ENCODE results near the gene PFKFB3. TPM values are rescaled to one million over a fixed set of nuclear protein-coding genes. Genes with fewer than 3 reads are reported as not detected.

The PFKFB3 gene
- total and polyA plus RNA-seq, 2 of the 13 experiments (the other 11 are each of a cell fraction or from before 2014, with no cell fraction given): 1.2 to 13.3 TPM

GRCh38 chr10:6292741-6293151, 90.0 kb downstream of the PFKFB3 start:
- no peaks in the 10 kb centered on the region for H4K20me1 ChIP-seq (ENCODE audit: insufficient read depth, low read length)
- no peak for DNase-seq (ENCODE audit: low spot score)
- no peak for FAIRE-seq
- no TSS peak for BruUV-seq (replicated peaks)
- no peaks in the 10 kb centered on the region for H3K79me2 ChIP-seq (ENCODE audit: insufficient read depth, low read length)
- no peaks in the 10 kb centered on the region for H3K36me3 ChIP-seq (replicated peaks in 1 of 2; ENCODE audit: control insufficient read depth in 1 of 2, insufficient read depth in 2 of 2, low read length in 2 of 2)
- no peak overlapping the region for H2AFZ ChIP-seq (ENCODE audit: low read length)
- H3K27ac ChIP-seq (ENCODE audit: extremely low read length, insufficient read depth, low read length): no peak overlapping the region
- no peaks in the 10 kb centered on the region for H3K9me3 ChIP-seq (ENCODE audit: low read length)
- peaks cover 23% of the 10 kb centered on the region for H3K4me1 ChIP-seq (ENCODE audit: insufficient read depth, low read length)
- no peak overlapping the region for H3K4me2 ChIP-seq (ENCODE audit: low read depth, low read length)
- in situ Hi-C loops (cut with HindIII; ENCODE audit: extremely low pct_ligation_motif_present, low pct_unique_long_range_greater_than_20kb) (no loop called here), intact Hi-C loops (cut with micrococcal nuclease; ENCODE audit: unreplicated experiment) (no loop called here)
- H3K9ac ChIP-seq (ENCODE audit: insufficient read depth, low read depth, low read length): no peak overlapping the region
- H3K27me3 ChIP-seq (ENCODE audit: control insufficient read depth in 1 of 2, insufficient read depth in 2 of 2, low read length in 2 of 2): no peaks in the 10 kb centered on the region
- CTCF ChIA-PET (ENCODE audit: low intra/inter-chr PET ratio, low total read pairs): no interaction called here
- no peak overlapping the region for H3K4me3 ChIP-seq (replicated peaks in 1 of 3; ENCODE audit: insufficient read depth in 1 of 3, low read depth in 2 of 3, low read length in 3 of 3)
- 76% methylated on average over 7 of the region's 7 CpGs for WGBS (ENCODE audit: low lambda C conversion rate)
- ATAC-seq: no peak
- POLR2A ChIA-PET: no interaction called here
- TF ChIP-seq ZNF263 (CRISPR knock-in tag; IDR thresholded peaks at IDR 0.05) (no peak), SP2 (CRISPR knock-in tag; IDR thresholded peaks at IDR 0.05) (no peak), ATF1 (CRISPR knock-in tag; IDR thresholded peaks at IDR 0.05) (no peak), RFXAP (CRISPR knock-in tag; IDR thresholded peaks at IDR 0.05; ENCODE audit: borderline replicate concordance) (no peak), CC2D1A (CRISPR knock-in tag; IDR thresholded peaks at IDR 0.05) (no peak), ZNF576 (CRISPR knock-in tag; IDR thresholded peaks at IDR 0.05) (no peak), NR2F2 (IDR thresholded peaks at IDR 0.05; ENCODE audit: borderline replicate concordance, low read depth) (no peak), XRCC5 (optimal IDR thresholded peaks at IDR 0.05; ENCODE audit: low read length) (no peak), MYC (CRISPR knock-in tag; IDR thresholded peaks at IDR 0.05; ENCODE audit: borderline replicate concordance) (no peak), SCMH1 (CRISPR knock-in tag; IDR thresholded peaks at IDR 0.05; ENCODE audit: borderline replicate concordance) (no peak), ZFP62 (CRISPR knock-in tag; IDR thresholded peaks at IDR 0.05) (no peak), PREB (CRISPR knock-in tag; IDR thresholded peaks at IDR 0.05) (no peak)
- TF ChIP-seq, protein P1, sequence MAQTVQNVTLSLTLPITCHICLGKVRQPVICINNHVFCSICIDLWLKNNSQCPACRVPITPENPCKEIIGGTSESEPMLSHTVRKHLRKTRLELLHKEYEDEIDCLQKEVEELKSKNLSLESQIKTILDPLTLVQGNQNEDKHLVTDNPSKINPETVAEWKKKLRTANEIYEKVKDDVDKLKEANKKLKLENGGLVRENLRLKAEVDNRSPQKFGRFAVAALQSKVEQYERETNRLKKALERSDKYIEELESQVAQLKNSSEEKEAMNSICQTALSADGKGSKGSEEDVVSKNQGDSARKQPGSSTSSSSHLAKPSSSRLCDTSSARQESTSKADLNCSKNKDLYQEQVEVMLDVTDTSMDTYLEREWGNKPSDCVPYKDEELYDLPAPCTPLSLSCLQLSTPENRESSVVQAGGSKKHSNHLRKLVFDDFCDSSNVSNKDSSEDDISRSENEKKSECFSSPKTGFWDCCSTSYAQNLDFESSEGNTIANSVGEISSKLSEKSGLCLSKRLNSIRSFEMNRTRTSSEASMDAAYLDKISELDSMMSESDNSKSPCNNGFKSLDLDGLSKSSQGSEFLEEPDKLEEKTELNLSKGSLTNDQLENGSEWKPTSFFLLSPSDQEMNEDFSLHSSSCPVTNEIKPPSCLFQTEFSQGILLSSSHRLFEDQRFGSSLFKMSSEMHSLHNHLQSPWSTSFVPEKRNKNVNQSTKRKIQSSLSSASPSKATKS (CRISPR knock-in tag; IDR thresholded peaks at IDR 0.05): no peak
- TF ChIP-seq, protein P2, sequence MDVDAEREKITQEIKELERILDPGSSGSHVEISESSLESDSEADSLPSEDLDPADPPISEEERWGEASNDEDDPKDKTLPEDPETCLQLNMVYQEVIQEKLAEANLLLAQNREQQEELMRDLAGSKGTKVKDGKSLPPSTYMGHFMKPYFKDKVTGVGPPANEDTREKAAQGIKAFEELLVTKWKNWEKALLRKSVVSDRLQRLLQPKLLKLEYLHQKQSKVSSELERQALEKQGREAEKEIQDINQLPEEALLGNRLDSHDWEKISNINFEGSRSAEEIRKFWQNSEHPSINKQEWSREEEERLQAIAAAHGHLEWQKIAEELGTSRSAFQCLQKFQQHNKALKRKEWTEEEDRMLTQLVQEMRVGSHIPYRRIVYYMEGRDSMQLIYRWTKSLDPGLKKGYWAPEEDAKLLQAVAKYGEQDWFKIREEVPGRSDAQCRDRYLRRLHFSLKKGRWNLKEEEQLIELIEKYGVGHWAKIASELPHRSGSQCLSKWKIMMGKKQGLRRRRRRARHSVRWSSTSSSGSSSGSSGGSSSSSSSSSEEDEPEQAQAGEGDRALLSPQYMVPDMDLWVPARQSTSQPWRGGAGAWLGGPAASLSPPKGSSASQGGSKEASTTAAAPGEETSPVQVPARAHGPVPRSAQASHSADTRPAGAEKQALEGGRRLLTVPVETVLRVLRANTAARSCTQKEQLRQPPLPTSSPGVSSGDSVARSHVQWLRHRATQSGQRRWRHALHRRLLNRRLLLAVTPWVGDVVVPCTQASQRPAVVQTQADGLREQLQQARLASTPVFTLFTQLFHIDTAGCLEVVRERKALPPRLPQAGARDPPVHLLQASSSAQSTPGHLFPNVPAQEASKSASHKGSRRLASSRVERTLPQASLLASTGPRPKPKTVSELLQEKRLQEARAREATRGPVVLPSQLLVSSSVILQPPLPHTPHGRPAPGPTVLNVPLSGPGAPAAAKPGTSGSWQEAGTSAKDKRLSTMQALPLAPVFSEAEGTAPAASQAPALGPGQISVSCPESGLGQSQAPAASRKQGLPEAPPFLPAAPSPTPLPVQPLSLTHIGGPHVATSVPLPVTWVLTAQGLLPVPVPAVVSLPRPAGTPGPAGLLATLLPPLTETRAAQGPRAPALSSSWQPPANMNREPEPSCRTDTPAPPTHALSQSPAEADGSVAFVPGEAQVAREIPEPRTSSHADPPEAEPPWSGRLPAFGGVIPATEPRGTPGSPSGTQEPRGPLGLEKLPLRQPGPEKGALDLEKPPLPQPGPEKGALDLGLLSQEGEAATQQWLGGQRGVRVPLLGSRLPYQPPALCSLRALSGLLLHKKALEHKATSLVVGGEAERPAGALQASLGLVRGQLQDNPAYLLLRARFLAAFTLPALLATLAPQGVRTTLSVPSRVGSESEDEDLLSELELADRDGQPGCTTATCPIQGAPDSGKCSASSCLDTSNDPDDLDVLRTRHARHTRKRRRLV (CRISPR knock-in tag; IDR thresholded peaks at IDR 0.05): no peak
- TF ChIP-seq, protein P3, sequence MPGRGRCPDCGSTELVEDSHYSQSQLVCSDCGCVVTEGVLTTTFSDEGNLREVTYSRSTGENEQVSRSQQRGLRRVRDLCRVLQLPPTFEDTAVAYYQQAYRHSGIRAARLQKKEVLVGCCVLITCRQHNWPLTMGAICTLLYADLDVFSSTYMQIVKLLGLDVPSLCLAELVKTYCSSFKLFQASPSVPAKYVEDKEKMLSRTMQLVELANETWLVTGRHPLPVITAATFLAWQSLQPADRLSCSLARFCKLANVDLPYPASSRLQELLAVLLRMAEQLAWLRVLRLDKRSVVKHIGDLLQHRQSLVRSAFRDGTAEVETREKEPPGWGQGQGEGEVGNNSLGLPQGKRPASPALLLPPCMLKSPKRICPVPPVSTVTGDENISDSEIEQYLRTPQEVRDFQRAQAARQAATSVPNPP (CRISPR knock-in tag; IDR thresholded peaks at IDR 0.05): no peak
